ENCODE results near the gene DMD.

DMD gene

DNA sequence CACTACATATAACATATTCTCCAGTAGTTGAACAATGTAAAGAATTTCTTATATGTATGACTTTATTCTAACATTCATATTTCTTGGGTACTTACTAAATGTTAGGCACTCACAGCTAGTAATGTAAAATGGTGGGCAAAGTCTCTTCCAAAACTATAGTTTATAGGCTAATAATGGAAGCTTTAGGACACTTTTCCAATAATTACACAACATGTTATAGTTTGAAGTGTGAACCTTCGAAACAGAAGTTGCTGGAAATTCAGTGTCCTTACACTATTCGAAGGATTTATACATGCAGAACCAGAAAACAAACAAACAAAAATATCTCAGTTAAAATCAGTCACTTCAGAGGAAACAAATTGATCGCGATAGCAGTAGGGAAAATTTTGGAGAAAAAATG lies 212.6 kb downstream of the DMD start:
- ChIA-PET POLR2A (no interaction called here), CTCF (no interaction called here)
- TF ChIP-seq, protein P1, sequence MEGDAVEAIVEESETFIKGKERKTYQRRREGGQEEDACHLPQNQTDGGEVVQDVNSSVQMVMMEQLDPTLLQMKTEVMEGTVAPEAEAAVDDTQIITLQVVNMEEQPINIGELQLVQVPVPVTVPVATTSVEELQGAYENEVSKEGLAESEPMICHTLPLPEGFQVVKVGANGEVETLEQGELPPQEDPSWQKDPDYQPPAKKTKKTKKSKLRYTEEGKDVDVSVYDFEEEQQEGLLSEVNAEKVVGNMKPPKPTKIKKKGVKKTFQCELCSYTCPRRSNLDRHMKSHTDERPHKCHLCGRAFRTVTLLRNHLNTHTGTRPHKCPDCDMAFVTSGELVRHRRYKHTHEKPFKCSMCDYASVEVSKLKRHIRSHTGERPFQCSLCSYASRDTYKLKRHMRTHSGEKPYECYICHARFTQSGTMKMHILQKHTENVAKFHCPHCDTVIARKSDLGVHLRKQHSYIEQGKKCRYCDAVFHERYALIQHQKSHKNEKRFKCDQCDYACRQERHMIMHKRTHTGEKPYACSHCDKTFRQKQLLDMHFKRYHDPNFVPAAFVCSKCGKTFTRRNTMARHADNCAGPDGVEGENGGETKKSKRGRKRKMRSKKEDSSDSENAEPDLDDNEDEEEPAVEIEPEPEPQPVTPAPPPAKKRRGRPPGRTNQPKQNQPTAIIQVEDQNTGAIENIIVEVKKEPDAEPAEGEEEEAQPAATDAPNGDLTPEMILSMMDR (IDR thresholded peaks at IDR 0.05; ENCODE audit: control extremely low read depth, extremely low read depth, low read depth, missing control alignments) = no peak
- no peak for DNase-seq (ENCODE audit: extremely low spot score)

DNA sequence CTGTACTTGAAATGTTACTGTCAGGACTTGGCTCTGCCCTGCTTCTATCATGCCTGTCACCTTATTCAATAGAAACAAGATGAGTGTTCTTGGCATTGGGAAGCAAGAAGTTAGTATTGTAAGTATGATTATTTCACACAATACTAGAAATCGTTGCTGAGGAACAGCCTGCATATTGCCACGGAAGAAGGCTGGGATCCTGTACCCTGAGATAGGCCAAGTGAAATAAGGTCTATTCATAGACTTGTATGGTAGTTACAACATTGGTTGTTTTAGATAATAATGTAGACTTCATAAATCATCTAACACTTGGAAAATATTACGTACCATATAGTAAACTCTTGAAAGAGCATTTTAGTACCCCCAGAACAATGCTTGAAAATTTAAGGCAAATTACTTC lies 215.9 kb downstream of the DMD start:
- no peak for DNase-seq (ENCODE audit: extremely low spot score)
- TF ChIP-seq, protein P1 (IDR thresholded peaks at IDR 0.05; ENCODE audit: control extremely low read depth, extremely low read depth, low read depth, missing control alignments) = no peak
- ChIA-PET CTCF (no interaction called here), POLR2A (no interaction called here)

DNA sequence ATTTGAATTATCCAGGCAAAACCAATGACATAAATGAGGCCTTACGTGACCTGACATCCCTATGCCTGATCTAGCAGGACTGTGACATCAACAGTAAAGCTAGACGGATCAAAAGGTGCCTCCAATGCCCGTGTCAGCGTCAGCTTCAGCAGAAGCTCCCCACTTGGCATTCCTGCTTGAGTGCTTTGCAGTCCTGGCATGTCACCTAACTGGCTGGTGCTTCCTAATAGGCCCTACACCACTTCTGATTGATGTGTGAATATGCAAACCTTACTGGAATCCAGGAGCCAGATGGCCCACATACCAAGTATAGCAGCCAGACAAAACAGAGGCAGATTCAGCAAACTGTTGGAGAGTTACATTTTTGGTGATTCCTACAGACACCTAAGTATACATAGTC lies 224.2 kb downstream of the DMD start:
- no peak for DNase-seq (ENCODE audit: extremely low spot score)
- ChIA-PET POLR2A (interaction anchor here (0.6 kb wide), 1 partner anchor 71 kb away, joined by 3 read pairs; no protein-coding TSS in a partner anchor), CTCF (no interaction called here)
- TF ChIP-seq, protein P1 (IDR thresholded peaks at IDR 0.05; ENCODE audit: control extremely low read depth, extremely low read depth, low read depth, missing control alignments) = no peak

DNA sequence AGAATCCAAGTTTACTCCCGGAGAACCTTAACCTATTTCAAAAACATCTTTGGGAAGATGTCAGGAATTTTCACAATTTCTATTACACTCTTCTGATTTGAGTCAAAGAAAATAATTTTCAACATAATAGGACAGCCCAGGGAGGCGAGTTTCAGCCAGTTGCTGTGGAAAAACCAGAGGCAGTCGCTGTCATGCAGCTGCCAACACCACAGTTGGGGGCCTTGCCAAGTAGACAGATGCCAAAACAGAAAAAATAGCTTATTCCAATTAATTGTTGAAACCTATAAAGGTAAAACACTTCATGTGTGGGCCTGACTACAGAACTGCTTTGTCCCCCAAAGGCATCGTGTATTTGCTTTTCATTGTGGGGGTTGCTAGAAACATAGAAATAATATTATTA lies 225.8 kb downstream of the DMD start:
- ChIA-PET CTCF (no interaction called here), POLR2A (no interaction called here)
- DNase-seq (ENCODE audit: extremely low spot score) = no peak
- TF ChIP-seq, protein P1 (IDR thresholded peaks at IDR 0.05; ENCODE audit: control extremely low read depth, extremely low read depth, low read depth, missing control alignments) = no peak

DNA sequence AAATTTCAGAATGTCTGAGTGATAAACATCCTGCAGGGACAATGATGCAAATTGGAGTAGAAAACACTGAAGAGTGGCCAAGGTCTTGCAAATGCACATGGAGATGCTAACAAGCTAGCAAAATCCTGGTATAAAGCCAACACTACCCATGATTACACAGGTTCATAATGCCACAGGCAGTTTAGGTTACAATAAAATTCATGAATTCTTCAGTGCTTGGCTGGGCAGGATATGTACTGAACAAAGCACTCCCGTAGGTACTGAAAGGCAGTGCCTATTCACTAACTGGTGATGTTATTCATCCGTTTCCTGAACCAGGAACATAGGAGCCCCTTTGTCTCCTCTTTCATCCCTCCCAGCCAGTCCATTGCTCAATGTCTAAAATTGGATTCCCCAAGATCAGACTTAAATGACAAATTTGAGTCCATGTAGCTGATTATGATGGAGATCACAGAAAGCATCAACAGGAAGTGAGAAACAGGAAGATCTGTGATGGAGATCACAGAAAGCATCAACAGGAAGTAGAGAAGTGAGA lies 244.5 kb downstream of the DMD start:
- TF ChIP-seq, protein P1 (IDR thresholded peaks at IDR 0.05; ENCODE audit: control extremely low read depth, extremely low read depth, low read depth, missing control alignments) = no peak
- ChIA-PET POLR2A (no interaction called here), CTCF (no interaction called here)
- DNase-seq (ENCODE audit: extremely low spot score) = no peak

DNA sequence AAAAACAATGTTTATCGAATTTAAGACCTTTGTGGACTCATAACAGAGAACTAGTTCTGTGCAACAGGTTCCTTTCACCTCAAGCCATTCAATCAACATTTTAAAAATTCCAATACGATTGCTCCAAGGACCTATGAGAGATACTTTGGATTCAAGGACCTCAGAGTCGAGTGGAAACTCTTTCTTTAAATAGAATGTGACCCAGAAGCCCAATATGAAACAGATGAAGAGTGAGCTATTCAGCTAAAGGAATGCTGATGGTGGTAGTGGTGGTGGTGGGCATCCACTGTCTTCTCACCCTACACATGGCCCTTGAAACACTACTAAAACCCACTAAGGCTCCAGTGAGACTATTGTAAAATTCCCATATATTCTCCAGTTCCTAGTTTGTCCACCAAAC lies 257.2 kb downstream of the DMD start:
- TF ChIP-seq, protein P1 (IDR thresholded peaks at IDR 0.05; ENCODE audit: control extremely low read depth, extremely low read depth, low read depth, missing control alignments) = no peak
- ChIA-PET POLR2A (no interaction called here), CTCF (no interaction called here)
- no peak for DNase-seq (ENCODE audit: extremely low spot score)

DNA sequence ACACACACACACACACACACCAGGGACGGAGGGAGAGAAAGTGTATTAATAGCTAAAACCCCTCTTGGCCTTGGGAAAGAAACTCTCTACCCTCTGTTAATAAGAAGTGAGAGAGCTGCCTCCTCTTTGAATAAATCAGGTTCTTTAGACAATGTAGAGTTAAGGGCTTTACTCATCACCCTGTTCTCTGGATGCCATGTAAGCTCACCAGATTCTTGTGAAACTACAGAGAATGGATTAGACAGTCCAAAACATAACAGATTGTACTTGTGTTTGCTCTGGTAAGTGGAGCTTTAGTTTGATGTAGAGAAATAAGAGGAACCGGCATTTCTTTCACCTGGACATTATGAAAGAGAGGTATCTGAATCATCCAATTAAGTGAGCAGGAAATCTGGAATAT lies 263.2 kb downstream of the DMD start:
- CTCF ChIA-PET = no interaction called here
- TF ChIP-seq, protein P1 (IDR thresholded peaks at IDR 0.05; ENCODE audit: control extremely low read depth, extremely low read depth, low read depth, missing control alignments) = no peak
- DNase-seq (ENCODE audit: extremely low spot score) = no peak
- POLR2A ChIA-PET = no interaction called here

All from GM10248 (cell line).